HEK293T (cell line): ENCODE measurements around the gene CIROP.

ENCODE experiments used
- ARNT ChIP-seq: fragments of 450-650 bp; IDR thresholded peaks from 2 replicates; pipeline ENCODE4 v1.6.1; 2017; ENCODE audit warnings: mild to moderate bottlenecking
- ELF4 ChIP-seq: fragments of 450-650 bp; IDR thresholded peaks from 2 replicates; pipeline ENCODE4 v1.6.1; 2017; ENCODE audit warnings: antibody characterized with exemption
- FOXA1 ChIP-seq: fragments of 450-650 bp; IDR thresholded peaks from 2 replicates; pipeline ENCODE4 v1.6.1; 2016; ENCODE audit warnings: mild to moderate bottlenecking
- SP1 ChIP-seq: fragments of 450-650 bp; IDR thresholded peaks from 2 replicates; pipeline ENCODE4 v1.6.1; 2017
- TARDBP ChIP-seq: fragments of 450-650 bp; IDR thresholded peaks from 2 replicates; pipeline ENCODE4 v1.6.1; 2016

DNA sequence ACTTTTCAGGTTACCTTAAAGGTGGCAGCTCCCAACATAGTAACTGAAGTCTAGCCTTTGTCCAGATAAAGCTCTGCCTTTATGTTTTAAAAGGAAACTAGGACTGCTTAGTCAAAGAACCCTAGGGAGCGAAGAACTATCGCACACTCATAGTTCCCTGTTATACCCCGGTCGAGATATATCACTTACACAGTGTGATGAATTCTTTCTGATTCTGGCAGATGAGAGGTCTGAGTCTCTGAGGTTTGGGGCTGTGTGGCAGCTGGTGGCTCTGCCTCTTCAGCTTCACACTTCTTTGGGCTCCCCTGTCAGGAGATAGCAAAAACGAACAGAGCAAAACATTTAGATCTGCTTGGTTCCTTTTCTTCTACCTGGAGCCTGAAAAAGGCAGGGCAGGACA, 26.8 kb downstream of the CIROP start:
- TF ChIP-seq ARNT = no peak
- no peak for TF ChIP-seq TARDBP
- TF ChIP-seq SP1 = no peak
- no peak for TF ChIP-seq FOXA1
- TF ChIP-seq ELF4 = no peak
